ENCODE data around the gene DDX3Y.

DDX3Y gene

DNA sequence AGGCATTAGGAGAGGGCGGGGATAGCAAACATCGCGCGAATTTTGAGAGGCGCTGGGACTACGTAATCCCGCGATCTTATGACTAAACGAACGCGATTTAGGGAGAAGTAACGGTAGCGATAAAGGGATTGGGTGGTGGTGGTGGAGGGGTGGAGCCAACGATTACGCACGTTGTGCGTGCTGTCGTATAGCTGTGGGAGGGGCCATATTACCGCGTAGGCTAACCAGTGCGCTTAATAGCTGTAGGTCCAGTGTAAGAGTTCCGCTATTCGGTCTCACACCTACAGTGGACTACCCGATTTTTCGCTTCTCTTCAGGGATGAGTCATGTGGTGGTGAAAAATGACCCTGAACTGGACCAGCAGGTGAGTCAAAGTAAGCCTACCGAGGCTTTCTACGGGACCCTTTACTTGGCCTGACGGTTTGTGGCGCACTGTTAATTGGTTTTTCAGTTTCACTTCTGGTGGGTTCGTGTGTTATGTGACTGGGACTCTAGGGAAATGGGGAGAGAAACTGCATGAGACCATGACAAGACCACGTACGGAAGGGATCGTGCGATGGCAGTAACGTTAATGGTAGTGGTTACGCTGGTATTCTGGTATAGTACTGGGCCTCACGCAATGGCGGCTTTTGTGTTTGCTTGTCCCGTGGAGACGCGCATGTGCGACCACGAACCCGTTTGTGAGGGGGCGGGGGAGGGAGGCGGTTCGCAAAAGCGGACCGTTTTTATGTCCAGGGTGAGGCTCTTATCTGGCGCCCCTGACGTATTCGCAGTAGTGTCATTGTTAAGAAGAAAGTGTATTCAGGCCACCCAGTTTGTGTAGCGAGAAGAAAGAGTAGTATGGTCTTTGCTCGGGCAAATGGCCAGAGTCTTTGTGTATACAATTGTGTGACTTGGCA lies at the start of gene DDX3Y:
Gene DDX3Y (plus strand): TSS at position 251 of the 899 bp plus-strand sequence. CDS start 69 bp downstream, at position 320.
- in situ Hi-C loops (cut with MboI; ENCODE audit: low sequenced_read_pairs): no loop called here

DNA sequence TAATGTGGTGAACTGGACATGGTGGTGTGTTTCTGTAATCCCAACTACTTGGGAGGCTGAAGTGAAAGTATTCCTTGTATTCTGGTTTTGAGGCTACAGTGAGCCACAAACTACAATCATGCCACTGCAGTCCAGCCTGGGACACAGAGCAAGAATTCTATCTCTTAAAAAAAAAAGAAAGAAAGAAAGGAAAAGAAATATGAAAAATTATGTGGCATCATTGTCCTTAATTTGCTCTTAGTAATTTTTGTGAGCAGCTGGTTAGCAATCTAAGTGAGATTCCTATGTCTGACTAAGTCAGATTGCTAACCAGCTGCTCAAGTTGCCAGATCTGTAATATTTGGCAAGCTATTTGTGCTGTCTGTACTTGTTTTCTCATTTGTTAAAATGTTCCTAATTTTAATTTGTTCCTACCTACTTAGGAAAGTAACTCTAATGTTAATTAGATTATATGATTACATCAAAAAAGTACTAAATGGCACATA lies 48.8 kb upstream of the DDX3Y start:
- in situ Hi-C loops (cut with MboI; ENCODE audit: low sequenced_read_pairs): no loop called here

DNA sequence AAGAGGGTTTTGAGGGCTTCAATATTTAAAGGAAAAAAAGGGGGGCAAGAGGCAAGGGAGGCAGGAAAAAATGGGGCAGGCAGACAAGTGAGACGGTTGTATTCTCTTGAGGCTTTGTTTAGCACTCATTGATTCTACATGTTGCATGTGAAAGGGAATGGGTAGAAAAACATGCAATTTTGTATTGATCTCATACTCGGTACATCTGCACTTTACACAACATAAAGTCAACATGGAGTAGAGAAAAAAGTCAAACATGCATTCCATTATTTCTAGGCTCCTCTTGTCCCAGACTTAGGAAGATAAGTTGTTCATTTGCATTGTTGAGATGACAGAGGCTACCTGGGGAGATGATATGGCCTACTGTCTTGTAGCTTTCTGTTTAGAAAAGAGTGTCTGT lies 36.7 kb upstream of the DDX3Y start:
- in situ Hi-C loops (cut with MboI; ENCODE audit: low sequenced_read_pairs): no loop called here

- in situ Hi-C loops (cut with MboI; ENCODE audit: low sequenced_read_pairs): no loop called here
These were observed 7.7 kb upstream of the DDX3Y start for GRCh38 chrY:12896973-12897372.

- in situ Hi-C loops (cut with MboI; ENCODE audit: low sequenced_read_pairs): no loop called here
These were observed 6.1 kb upstream of the DDX3Y start for GRCh38 chrY:12898604-12899003.

DNA sequence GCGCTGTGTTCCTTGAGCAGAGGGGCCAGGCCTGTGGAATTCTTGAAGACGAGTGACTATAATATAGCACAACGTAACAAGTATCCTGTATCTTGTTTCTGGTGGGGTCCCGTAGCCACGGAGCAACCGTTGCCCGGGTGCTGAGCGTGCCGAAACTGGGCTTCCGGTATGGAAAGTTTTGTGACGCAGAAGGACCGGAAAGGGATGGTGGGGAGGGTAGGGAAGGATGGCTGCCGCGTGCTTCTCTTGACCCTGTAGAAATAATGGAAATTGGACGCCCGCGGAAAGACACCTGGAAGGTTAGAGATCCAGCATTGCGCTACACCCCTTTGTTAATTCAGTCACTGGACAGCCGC lies 827 bp downstream of the DDX3Y start:
- in situ Hi-C loops (cut with MboI; ENCODE audit: low sequenced_read_pairs): no loop called here

DNA sequence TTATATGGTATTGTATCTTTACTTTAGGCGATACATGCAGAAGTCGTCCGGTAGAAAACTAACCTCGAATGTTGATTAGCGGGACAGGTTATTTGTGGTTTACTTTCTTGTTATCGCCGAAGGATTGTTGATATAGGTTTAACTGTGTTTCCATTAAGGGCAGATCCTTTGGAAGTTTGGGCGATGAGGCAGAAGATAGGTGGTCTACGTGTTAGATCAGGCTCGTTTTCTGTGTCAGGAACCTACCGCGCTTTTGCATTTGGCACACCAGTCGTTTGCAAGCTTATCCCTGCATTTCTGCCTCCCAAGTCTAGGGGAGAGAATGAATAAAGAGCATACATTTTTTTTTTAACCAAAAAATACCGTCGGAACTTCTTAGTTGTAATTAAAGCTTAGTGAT lies 1.2 kb downstream of the DDX3Y start:
- in situ Hi-C loops (cut with MboI; ENCODE audit: low sequenced_read_pairs): no loop called here

- in situ Hi-C loops (cut with MboI; ENCODE audit: low sequenced_read_pairs): no loop called here
These were observed 8.9 kb downstream of the DDX3Y start for GRCh38 chrY:12913541-12913940.

DNA sequence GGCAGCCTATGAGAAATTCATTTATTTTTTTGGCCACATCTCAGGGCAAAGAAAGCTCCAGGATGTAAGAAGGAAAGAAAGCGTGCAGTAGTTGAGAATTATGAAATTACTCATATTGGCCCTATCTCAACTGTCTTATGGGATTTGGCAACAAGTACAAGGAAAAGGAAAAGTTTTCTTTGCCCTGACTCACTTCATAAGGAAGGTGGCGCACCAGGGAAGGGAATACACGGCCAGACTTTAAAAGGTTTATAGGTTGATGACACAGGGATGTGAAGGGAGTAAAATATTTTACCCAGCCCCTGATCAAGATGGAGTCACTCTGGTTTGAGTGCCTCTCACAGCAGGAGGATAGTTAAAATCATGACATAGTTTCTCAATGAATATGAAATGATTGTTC lies 23.4 kb downstream of the DDX3Y start:
- in situ Hi-C loops (cut with MboI; ENCODE audit: low sequenced_read_pairs): no loop called here

DNA sequence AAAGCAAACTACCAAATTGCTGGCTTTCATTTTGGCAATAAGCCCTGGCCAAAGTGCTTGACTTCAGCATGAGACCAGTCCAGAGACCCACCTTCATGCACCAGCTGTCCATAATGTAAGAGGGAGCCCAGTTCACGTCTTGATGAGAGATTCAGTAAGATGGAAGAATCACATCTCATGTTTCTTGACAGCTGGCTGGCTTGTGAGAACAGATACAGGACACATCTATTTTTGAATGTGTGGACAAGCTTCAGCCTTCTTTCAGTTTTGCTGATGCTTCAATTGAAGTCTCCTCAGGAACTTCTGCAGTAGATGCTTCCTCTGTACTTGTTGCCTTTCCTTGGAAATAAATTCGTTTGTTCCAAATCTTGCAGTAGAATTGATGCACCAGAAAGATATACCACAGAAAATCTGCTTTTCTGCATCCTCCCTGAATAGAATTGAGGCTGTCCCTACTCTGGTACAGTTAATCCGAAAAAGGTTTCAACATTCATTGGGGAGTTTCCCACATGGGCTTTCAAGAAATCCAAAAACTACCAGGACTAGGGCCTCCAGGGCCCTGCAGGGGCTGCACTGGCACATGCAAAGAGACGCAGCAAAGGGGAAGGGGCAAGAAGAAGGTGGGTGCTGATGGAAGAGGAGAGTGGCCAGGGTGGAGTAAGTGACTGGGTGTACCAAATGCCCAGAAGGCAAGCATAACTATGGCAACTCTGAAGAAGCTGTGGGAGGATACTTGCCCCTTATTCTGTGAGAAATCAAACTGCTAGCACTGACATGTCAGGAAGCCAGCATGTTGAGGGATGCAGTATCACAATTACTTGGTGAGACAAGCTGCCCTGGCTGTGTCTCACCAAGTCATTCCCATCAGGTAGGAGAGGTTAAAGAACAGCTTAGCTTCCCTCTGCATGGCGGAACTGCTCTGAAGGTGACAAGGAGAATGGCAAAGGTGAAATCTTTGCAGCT lies 37.3 kb downstream of the DDX3Y start:
- in situ Hi-C loops (cut with MboI; ENCODE audit: low sequenced_read_pairs): no loop called here

Data from hTERT RPE-1 (cell line).